RWPE1 (cell line): ENCODE measurements around the gene SLC29A3.

Experiments used
- CTCF ChIA-PET: fragments of 350-600 bp; sonication (Branson Sonifier 250); formaldehyde crosslinking; extraction: SDS; loops from one replicate; lab custom pipeline; 2021; lab: Yijun Ruan, JAX
- POLR2A ChIA-PET: fragments of 400-600 bp; formaldehyde crosslinking; extraction: SDS; loops from one replicate; lab custom pipeline; 2020; ENCODE audit warnings: antibody characterized with exemption; ENCODE audit not compliant: low non-redundant PET; lab: Yijun Ruan, JAX
- DNase-seq: peaks from one replicate; pipeline ENCODE4 v3.0.0; 2012; ENCODE audit warnings: low spot score
- H3K27ac ChIP-seq: fragments of 450-650 bp; 2 replicates; pipeline ENCODE4 v1.5.1; 2017
- CTCF ChIP-seq: fragments of 450-650 bp; conservative IDR thresholded peaks from 2 replicates; pipeline ENCODE4 v1.5.1; 2017; ENCODE audit warnings: low read depth, mild to moderate bottlenecking

Gene SLC29A3

GRCh38 chr10:71344993-71345480, 26.0 kb downstream of the SLC29A3 start:
- no peak for DNase-seq
- CTCF ChIA-PET: no interaction called here
- TF ChIP-seq CTCF: no peak
- POLR2A ChIA-PET: no interaction called here
- no peak overlapping the region for H3K27ac ChIP-seq

- no peak for DNase-seq
- TF ChIP-seq CTCF: no peak
- H3K27ac ChIP-seq: no peak overlapping the region
- CTCF ChIA-PET: no interaction called here
- POLR2A ChIA-PET: no interaction called here
Measured at GRCh38 chr10:71345694-71346093, 26.6 kb downstream of the SLC29A3 start.

GRCh38 chr10:71346731-71347130, 27.7 kb downstream of the SLC29A3 start:
- ChIA-PET CTCF (no interaction called here), POLR2A (no interaction called here)
- H3K27ac ChIP-seq: no peak overlapping the region
- DNase-seq: no peak
- TF ChIP-seq CTCF: no peak

GRCh38 chr10:71347587-71348395, 28.7 kb downstream of the SLC29A3 start:
- ChIA-PET POLR2A (no interaction called here), CTCF (no interaction called here)
- TF ChIP-seq CTCF: no peak
- DNase-seq: no peak
- no peak overlapping the region for H3K27ac ChIP-seq

GRCh38 chr10:71348850-71349249, 29.8 kb downstream of the SLC29A3 start:
- ChIA-PET POLR2A (no interaction called here), CTCF (interaction anchor here (1.0 kb wide), 1 partner anchor 29 kb away, joined by 3 read pairs; the partner anchor contains the start of gene SLC29A3)
- no peak overlapping the region for H3K27ac ChIP-seq
- no peak for DNase-seq
- no peak for TF ChIP-seq CTCF

- CTCF ChIA-PET: interaction anchor here (0.6 to 1.0 kb wide), 2 partner anchors 30 to 367 kb away, joined by 3 read pairs; partner anchors contain the start of gene SLC29A3
- no peak for TF ChIP-seq CTCF
- H3K27ac ChIP-seq: no peak overlapping the region
- DNase-seq: peak; percentile 84
- POLR2A ChIA-PET: no interaction called here
Measured at GRCh38 chr10:71349406-71349805, 30.3 kb downstream of the SLC29A3 start.
